ENCODE data around the gene USP3. TPM values are rescaled to one million over a fixed set of nuclear protein-coding genes. Genes with fewer than 3 reads are reported as not detected.

USP3 gene
- total RNA-seq, 2 donors from 2014 or later, result 44.2 to 45.8 TPM

- no peak overlapping the region for H3K4me3 ChIP-seq
- no peaks in the 10 kb centered on the region for H3K36me3 ChIP-seq
- peaks cover 12% of the 10 kb centered on the region for H3K4me1 ChIP-seq (replicated peaks)
- intact Hi-C loops (cut with DNase I), result no loop called here
- no peak overlapping the region for H3K27ac ChIP-seq
- TF ChIP-seq POLR2AphosphoS5 (IDR thresholded peaks at IDR 0.05) (no peak), CTCF (IDR thresholded peaks at IDR 0.05) (no peak), POLR2A (IDR thresholded peaks at IDR 0.05) (no peak)
- H3K9me3 ChIP-seq, result no peaks in the 10 kb centered on the region
- no peaks in the 10 kb centered on the region for H3K27me3 ChIP-seq (replicated peaks; ENCODE audit: insufficient read depth)
- 77% methylated on average over 3 of the region's 3 CpGs for WGBS
- DNase-seq (ENCODE audit: low spot score), result no peak
Measured at GRCh38 chr15:63602595-63602994, 98.2 kb downstream of the USP3 start.

GRCh38 chr15:63603516-63603915 is 99.1 kb downstream of the USP3 start:
- Histone ChIP-seq H3K4me3 (no peak overlapping the region), H3K4me1 (replicated peaks) (peaks cover 12% of the 10 kb centered on the region), H3K27ac (no peak overlapping the region), H3K9me3 (no peaks in the 10 kb centered on the region), H3K27me3 (replicated peaks; ENCODE audit: insufficient read depth) (no peaks in the 10 kb centered on the region), H3K36me3 (no peaks in the 10 kb centered on the region)
- 79% methylated on average over 4 of the region's 4 CpGs for WGBS
- no peak for DNase-seq (ENCODE audit: low spot score)
- TF ChIP-seq POLR2AphosphoS5 (IDR thresholded peaks at IDR 0.05) (no peak), CTCF (IDR thresholded peaks at IDR 0.05) (no peak), POLR2A (IDR thresholded peaks at IDR 0.05) (no peak)
- intact Hi-C loops (cut with DNase I), result no loop called here

GRCh38 chr15:63604281-63604680 is 99.9 kb downstream of the USP3 start:
- intact Hi-C loops (cut with DNase I), result no loop called here
- TF ChIP-seq POLR2A (IDR thresholded peaks at IDR 0.05), result no peak
- TF ChIP-seq POLR2AphosphoS5 (IDR thresholded peaks at IDR 0.05), result no peak
- no peak for TF ChIP-seq CTCF (IDR thresholded peaks at IDR 0.05)
- H3K27ac ChIP-seq, result no peak overlapping the region
- peaks cover 8% of the 10 kb centered on the region for H3K4me1 ChIP-seq (replicated peaks)
- DNase-seq (ENCODE audit: low spot score), result no peak
- no peak overlapping the region for H3K4me3 ChIP-seq
- 100% methylated on average over 2 of the region's 2 CpGs for WGBS
- no peaks in the 10 kb centered on the region for H3K36me3 ChIP-seq
- no peaks in the 10 kb centered on the region for H3K27me3 ChIP-seq (replicated peaks; ENCODE audit: insufficient read depth)
- H3K9me3 ChIP-seq, result no peaks in the 10 kb centered on the region

GRCh38 chr15:63605036-63605435 is 100.6 kb downstream of the USP3 start:
- Histone ChIP-seq H3K4me1 (replicated peaks) (peaks cover 5% of the 10 kb centered on the region), H3K36me3 (no peaks in the 10 kb centered on the region), H3K27me3 (replicated peaks; ENCODE audit: insufficient read depth) (no peaks in the 10 kb centered on the region), H3K9me3 (no peaks in the 10 kb centered on the region), H3K4me3 (no peak overlapping the region), H3K27ac (no peak overlapping the region)
- no peak for TF ChIP-seq CTCF (IDR thresholded peaks at IDR 0.05)
- TF ChIP-seq POLR2A (IDR thresholded peaks at IDR 0.05), result no peak
- no peak for TF ChIP-seq POLR2AphosphoS5 (IDR thresholded peaks at IDR 0.05)
- DNase-seq (ENCODE audit: low spot score), result no peak
- intact Hi-C loops (cut with DNase I), result no loop called here
- WGBS, result 81% methylated on average over 3 of the region's 3 CpGs

- 63% methylated on average over 6 of the region's 7 CpGs for WGBS
- no peak overlapping the region for H3K4me3 ChIP-seq
- H3K9me3 ChIP-seq, result no peaks in the 10 kb centered on the region
- no peak for DNase-seq (ENCODE audit: low spot score)
- intact Hi-C loops (cut with DNase I), result no loop called here
- TF ChIP-seq POLR2AphosphoS5 (IDR thresholded peaks at IDR 0.05), result no peak
- no peak for TF ChIP-seq POLR2A (IDR thresholded peaks at IDR 0.05)
- peaks cover 3% of the 10 kb centered on the region for H3K4me1 ChIP-seq (replicated peaks)
- H3K36me3 ChIP-seq, result no peaks in the 10 kb centered on the region
- H3K27me3 ChIP-seq (replicated peaks; ENCODE audit: insufficient read depth), result no peaks in the 10 kb centered on the region
- no peak overlapping the region for H3K27ac ChIP-seq
Measured at GRCh38 chr15:63605816-63606215, 101.4 kb downstream of the USP3 start.
